Omental fat pad (tissue), 4 donors: ENCODE data around the gene OR11A1. TPM values are rescaled to one million over a fixed set of nuclear protein-coding genes. Genes with fewer than 3 reads are reported as not detected.

Experiments
- ATAC-seq: fragments of 150-250 bp; one replicate; pipeline ENCODE4 v1.9.1; 2016; ENCODE audit warnings: mild to moderate bottlenecking, moderate library complexity; ENCODE audit not compliant: low FRiP score
- DNase-seq: peaks from one replicate; pipeline ENCODE4 v3.0.0-alpha.2; 2019; ENCODE audit warnings: low spot score
- total RNA-seq, 4 donors: library from RNA; depleted of rRNA; stranded (reverse); fragments of >200 nt; gene quantifications; one replicate each; pipeline ENCODE4 v1.1.0, GENCODE V29; 2016
- TF ChIP-seq, protein P1 (sequence below), 3 donors: fragments of 450-650 bp; IDR thresholded peaks; one replicate each; pipeline ENCODE4 v1.5.1; 2016 to 2017; ENCODE audit warnings: antibody characterized with exemption in 3 of 3, mild to moderate bottlenecking in 3 of 3, moderate library complexity in 2 of 3

Gene OR11A1
- total RNA-seq, 4 donors from 2014 or later: not detected

DNA sequence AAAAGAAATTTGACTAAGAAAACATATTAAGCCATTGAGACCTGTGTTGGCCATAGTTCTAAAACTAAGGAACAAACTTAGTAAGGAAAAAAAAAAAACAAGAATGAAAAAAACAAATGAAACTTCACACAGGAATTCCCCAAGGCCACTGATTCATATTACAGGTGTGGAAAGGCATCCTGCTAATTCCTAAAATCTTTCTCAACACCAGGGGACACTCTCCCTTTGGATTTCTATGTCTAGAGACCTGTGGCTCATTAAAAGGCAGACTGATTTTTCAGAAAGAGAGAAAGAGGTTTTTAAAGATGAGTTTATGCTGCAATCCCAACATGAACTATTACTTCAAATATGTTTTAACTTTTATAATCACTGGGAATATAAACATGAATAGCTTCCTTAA is 42.3 kb downstream of the OR11A1 start, which contains the start of gene OR12D1:
Gene OR12D1, plus strand, starts transcription at position 341 of the 400 bp plus-strand sequence.
- TF ChIP-seq, protein P1, sequence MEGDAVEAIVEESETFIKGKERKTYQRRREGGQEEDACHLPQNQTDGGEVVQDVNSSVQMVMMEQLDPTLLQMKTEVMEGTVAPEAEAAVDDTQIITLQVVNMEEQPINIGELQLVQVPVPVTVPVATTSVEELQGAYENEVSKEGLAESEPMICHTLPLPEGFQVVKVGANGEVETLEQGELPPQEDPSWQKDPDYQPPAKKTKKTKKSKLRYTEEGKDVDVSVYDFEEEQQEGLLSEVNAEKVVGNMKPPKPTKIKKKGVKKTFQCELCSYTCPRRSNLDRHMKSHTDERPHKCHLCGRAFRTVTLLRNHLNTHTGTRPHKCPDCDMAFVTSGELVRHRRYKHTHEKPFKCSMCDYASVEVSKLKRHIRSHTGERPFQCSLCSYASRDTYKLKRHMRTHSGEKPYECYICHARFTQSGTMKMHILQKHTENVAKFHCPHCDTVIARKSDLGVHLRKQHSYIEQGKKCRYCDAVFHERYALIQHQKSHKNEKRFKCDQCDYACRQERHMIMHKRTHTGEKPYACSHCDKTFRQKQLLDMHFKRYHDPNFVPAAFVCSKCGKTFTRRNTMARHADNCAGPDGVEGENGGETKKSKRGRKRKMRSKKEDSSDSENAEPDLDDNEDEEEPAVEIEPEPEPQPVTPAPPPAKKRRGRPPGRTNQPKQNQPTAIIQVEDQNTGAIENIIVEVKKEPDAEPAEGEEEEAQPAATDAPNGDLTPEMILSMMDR (IDR thresholded peaks at IDR 0.05): no peak
- DNase-seq (no peak), ATAC-seq (no peak)

DNA sequence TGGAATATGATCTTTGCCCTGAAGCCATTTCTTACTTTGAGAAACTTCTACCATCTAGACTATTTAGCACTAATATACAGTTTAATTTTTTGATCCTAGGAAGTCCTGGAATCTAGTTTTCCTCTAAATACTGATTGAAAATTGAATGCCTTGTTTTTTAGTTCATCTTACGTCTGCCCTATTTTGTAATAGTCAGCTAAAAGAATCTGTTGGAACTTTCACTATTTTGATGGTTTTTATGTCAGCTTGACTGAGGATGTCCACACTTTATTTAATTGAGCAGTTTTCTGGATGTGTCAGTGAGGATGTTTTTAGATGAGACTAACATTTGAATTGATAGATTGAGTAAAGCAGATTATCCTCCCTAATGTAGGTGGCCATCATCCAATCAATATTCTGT is 53.1 kb downstream of the OR11A1 start:
- no peak for DNase-seq
- ATAC-seq: no peak
- TF ChIP-seq, protein P1 (IDR thresholded peaks at IDR 0.05): no peak

DNA sequence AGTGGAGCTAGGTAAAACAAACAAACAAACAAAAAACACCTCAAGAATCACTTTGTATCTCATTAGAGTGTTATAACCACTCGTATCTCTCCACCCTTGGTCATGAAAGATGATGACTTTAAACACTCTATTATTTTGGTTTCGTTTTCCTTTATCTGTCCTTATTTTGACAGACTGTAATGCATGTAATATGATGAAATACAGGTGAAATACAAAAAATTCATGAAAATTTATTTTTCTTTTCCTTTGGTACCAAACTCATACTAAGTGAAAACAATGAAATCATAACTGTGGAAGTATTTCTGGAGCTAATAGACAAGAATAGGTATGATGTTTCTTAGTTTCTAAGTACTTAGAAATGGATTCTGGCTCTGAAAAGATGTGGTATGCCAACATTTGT is 57.3 kb downstream of the OR11A1 start:
- TF ChIP-seq, protein P1 (IDR thresholded peaks at IDR 0.05): no peak
- ATAC-seq (no peak), DNase-seq (no peak)

DNA sequence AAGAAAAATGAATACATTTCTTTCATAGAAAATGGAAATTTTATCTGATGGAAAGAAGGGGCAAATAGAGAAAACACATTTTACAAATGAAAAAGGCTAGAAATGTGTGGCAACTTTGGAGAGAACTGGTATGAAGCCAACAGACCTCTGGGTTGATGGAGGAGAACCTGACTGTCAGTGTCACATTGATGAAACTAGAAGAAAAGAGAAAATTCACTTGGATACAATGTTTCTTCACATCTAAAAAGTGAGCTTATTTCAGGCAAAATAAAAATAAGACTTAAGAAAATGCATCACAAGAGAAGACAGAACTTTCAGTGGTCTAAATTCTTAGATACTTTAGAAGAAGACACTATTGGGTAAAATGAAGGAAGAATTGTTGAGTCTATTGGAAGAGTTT is 61.5 kb downstream of the OR11A1 start, which contains the start of gene OR12D2:
Gene OR12D2, plus strand, starts transcription at position 301 of the 400 bp plus-strand sequence. CDS start 1,069 bp downstream, outside the sequence.
- TF ChIP-seq, protein P1 (IDR thresholded peaks at IDR 0.05): no peak
- DNase-seq (no peak), ATAC-seq (no peak)

DNA sequence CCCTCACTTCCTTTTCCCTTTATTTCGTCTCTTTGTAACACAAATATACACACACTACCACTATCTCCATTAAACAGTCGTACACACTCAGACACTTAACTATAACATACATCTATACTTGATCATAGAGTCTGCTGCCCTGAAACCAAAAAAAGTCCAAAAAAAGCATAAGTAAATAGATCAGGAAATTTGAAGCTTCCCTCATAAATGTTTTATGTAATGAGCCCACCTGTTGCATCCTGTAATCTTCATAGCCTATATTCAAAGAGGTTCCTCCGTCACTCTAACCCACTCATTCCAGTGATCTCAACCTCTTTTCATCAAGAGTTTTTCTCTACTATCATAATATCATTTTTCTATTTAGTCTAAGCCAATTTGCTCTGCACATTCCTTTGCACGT is 68.3 kb downstream of the OR11A1 start:
- TF ChIP-seq, protein P1 (IDR thresholded peaks at IDR 0.05): no peak
- no peak for ATAC-seq
- no peak for DNase-seq

DNA sequence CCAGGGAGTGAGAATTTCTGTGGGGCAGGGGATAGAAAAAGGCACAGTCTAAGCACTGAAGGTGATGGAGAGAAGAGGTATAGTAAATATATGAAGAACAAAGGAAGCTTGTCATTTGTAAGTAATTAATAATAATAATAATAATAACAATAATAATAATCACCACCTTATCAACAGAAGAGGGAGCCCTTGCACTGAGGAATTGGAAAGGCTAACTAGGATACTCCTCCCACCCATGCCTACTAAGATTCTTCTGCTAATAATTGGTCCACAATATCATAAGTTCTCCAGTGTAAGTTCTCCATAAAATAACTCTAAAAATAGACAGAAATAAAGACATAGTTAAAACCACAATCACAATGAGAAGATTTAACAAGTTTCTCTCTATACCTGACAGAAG is 80.9 kb downstream of the OR11A1 start:
- DNase-seq (no peak), ATAC-seq (no peak)
- TF ChIP-seq, protein P1 (IDR thresholded peaks at IDR 0.05): no peak

Other genes starting within 250 kb of the OR11A1 start
- gene OR14J1, start 155.4 kb downstream of the OR11A1 start, total RNA-seq: not detected
- gene OR5V1, start 88.2 kb downstream of the OR11A1 start, total RNA-seq: not detected
- gene OR12D3, start 81.8 kb downstream of the OR11A1 start, total RNA-seq: not detected
- not detected for gene OR12D2, start 61.4 kb downstream of the OR11A1 start, total RNA-seq
- gene OR12D1, start 42.1 kb downstream of the OR11A1 start, total RNA-seq: not detected
- gene OR10C1, start 17.8 kb downstream of the OR11A1 start, total RNA-seq: not detected
- not detected for gene OR2H1, start 84 bp upstream of the OR11A1 start, total RNA-seq
- gene MAS1L, start 30.9 kb upstream of the OR11A1 start, total RNA-seq: not detected
- 1 to 10 TPM in 2 of 4 donors, not detected in 2; 1.1 to 4.9 TPM for gene UBD, start 102.7 kb upstream of the OR11A1 start, total RNA-seq
- not detected for gene OR2H2, start 128.1 kb upstream of the OR11A1 start, total RNA-seq
- 10 to 100 TPM; 18.5 to 41.8 (median 21.9) TPM for gene GABBR1, start 176.1 kb upstream of the OR11A1 start, total RNA-seq
- not detected for gene MOG, start 200.0 kb upstream of the OR11A1 start, total RNA-seq
- gene ZFP57, start 224.1 kb upstream of the OR11A1 start, total RNA-seq: 1 to 10 TPM in 2 of 4 donors, not detected in 2; 1.9 to 2.7 TPM